Measurements from ENCODE around the gene GSTA2.

DNA sequence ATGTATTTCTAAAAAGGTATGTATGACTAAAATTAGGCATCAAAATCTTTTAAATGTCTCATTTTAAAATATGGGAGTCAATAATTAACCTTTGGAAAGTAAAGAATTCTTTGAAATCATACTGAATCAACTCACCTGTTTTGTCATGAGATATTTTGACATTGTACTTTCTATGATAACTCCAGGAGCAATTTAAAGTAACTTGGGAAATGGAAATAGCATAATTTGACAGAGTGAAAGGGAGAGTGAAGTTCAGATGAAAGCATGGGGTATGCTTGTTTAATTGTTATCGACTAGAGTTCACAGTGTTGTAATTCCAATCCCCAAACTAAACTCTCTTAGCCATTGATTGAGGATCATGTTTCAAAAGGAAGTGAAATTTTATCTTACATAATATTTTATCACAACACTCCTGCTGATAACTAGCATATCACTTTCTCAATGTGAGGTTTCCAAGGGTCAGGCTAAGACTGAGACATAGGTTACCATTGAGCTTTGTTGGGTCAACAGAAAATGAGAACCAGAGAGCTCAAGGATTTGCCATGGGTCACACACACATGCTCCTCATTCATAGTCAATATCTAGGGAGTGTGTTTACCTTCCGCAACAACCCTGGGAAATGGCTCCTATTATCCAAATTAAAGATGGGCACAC is 38.0 kb upstream of the GSTA2 start:
- TF ChIP-seq, protein P1, sequence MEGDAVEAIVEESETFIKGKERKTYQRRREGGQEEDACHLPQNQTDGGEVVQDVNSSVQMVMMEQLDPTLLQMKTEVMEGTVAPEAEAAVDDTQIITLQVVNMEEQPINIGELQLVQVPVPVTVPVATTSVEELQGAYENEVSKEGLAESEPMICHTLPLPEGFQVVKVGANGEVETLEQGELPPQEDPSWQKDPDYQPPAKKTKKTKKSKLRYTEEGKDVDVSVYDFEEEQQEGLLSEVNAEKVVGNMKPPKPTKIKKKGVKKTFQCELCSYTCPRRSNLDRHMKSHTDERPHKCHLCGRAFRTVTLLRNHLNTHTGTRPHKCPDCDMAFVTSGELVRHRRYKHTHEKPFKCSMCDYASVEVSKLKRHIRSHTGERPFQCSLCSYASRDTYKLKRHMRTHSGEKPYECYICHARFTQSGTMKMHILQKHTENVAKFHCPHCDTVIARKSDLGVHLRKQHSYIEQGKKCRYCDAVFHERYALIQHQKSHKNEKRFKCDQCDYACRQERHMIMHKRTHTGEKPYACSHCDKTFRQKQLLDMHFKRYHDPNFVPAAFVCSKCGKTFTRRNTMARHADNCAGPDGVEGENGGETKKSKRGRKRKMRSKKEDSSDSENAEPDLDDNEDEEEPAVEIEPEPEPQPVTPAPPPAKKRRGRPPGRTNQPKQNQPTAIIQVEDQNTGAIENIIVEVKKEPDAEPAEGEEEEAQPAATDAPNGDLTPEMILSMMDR (conservative IDR thresholded peaks at IDR 0.05), result no peak
- no peak for TF ChIP-seq EZH2 (IDR thresholded peaks at IDR 0.05; ENCODE audit: low read depth)

Measured in PC-9 (cell line).